Cerebellar cortex (tissue), 1 donor: Measurements from ENCODE around the gene TCEA3.
"Not testable (repeated sequence)": the region's sequence is repeated elsewhere in the genome, so short reads cannot be mapped to it uniquely, and the experiment has no call there.

Experiments
- DNase-seq: peaks from one replicate; pipeline ENCODE4 v3.0.0-alpha.2; 2015; ENCODE audit warnings: low spot score

TCEA3 gene

GRCh38 chr1:23392125-23392855 lies 32.3 kb downstream of the TCEA3 start:
- no peak for DNase-seq

GRCh38 chr1:23389837-23390321 lies 34.7 kb downstream of the TCEA3 start:
- no peak for DNase-seq

- no peak for DNase-seq
These were observed 37.1 kb downstream of the TCEA3 start for GRCh38 chr1:23387494-23387893.

GRCh38 chr1:23385119-23385621 lies 39.4 kb downstream of the TCEA3 start:
- no peak for DNase-seq

GRCh38 chr1:23384312-23385058 lies 40.1 kb downstream of the TCEA3 start:
- no peak for DNase-seq

- DNase-seq, result no peak
These were observed 40.8 kb downstream of the TCEA3 start for GRCh38 chr1:23383577-23384311.

GRCh38 chr1:23381233-23381885 lies 43.2 kb downstream of the TCEA3 start:
- no peak for DNase-seq

- no peak for DNase-seq
These were observed 43.8 kb downstream of the TCEA3 start for GRCh38 chr1:23380719-23381118.

GRCh38 chr1:23380236-23380635 lies 44.3 kb downstream of the TCEA3 start:
- DNase-seq, result not testable (repeated sequence)

- DNase-seq, result peak; percentile 56
These were observed 47.4 kb downstream of the TCEA3 start for GRCh38 chr1:23376890-23377811.

GRCh38 chr1:23374079-23374735 lies 50.3 kb downstream of the TCEA3 start:
- DNase-seq, result not testable (repeated sequence)

GRCh38 chr1:23371987-23372880 lies 52.3 kb downstream of the TCEA3 start:
- no peak for DNase-seq

- DNase-seq, result no peak
These were observed 53.6 kb downstream of the TCEA3 start for GRCh38 chr1:23370709-23371584.

- no peak for DNase-seq
These were observed 54.2 kb downstream of the TCEA3 start for GRCh38 chr1:23370330-23370708.

- DNase-seq, result peak; percentile 70
These were observed 55.1 kb downstream of the TCEA3 start, which contains the start of gene ZNF436 for GRCh38 chr1:23369335-23370013. Gene ZNF436 (minus strand): TSS chr1:23369836. CDS start chr1:23368005, 1,831 bp downstream.

GRCh38 chr1:23368562-23369334 lies 55.8 kb downstream of the TCEA3 start:
- DNase-seq, result peak; percentile 89
